WTC11 (cell line): ENCODE data around the gene TAC3. TPM values are rescaled to one million over a fixed set of nuclear protein-coding genes. Genes with fewer than 3 reads are reported as not detected.

Source experiments
- ATAC-seq: fragments of 200-7000 bp; cut with Tn5 transposase; 2 replicates; pipeline ENCODE4 v1.10.0; 2021; ENCODE audit warnings: mild to moderate bottlenecking, moderate library complexity
- CTCF ChIA-PET: fragments of 300-600 bp; sonication (Branson Sonifier 250); formaldehyde crosslinking; loops from one replicate; lab custom pipeline; 2021; ENCODE audit warnings: antibody characterized with exemption; lab: Charles Lee
- POLR2A ChIA-PET: fragments of 350-600 bp; sonication (Branson Sonifier 250); formaldehyde crosslinking; loops from one replicate; lab custom pipeline; 2021; ENCODE audit warnings: antibody characterized with exemption; lab: Charles Lee
- DNase-seq: peaks from one replicate; pipeline ENCODE4 v3.0.0; 2021; ENCODE audit warnings: low spot score
- H3K27ac Mint-ChIP-seq: 2 replicates; pipeline ENCODE4 v1.8.0; 2021; ENCODE audit warnings: mixed read lengths
- H3K27me3 Mint-ChIP-seq: 2 replicates; pipeline ENCODE4 v1.8.0; 2021; ENCODE audit warnings: low read depth, mild to moderate bottlenecking, moderate library complexity, mixed read lengths
- H3K36me3 Mint-ChIP-seq: 2 replicates; pipeline ENCODE4 v1.8.0; 2021; ENCODE audit warnings: mixed read lengths
- H3K4me1 Mint-ChIP-seq: 2 replicates; pipeline ENCODE4 v1.8.0; 2022; ENCODE audit warnings: mixed read lengths
- H3K4me3 Mint-ChIP-seq: 2 replicates; pipeline ENCODE4 v1.8.0; 2021; ENCODE audit warnings: mild to moderate bottlenecking, moderate library complexity, mixed read lengths
- H3K9me3 Mint-ChIP-seq: 2 replicates; pipeline ENCODE4 v1.8.0; 2021; ENCODE audit warnings: mixed read lengths
- AFF4 ChIP-seq: sonication (generic); formaldehyde crosslinking; IDR thresholded peaks from 2 replicates; pipeline ENCODE4 v1.8.1; 2023; ENCODE audit warnings: mild to moderate bottlenecking, missing genetic modification reagents, borderline replicate concordance
- ARID4B ChIP-seq: sonication (generic); formaldehyde crosslinking; IDR thresholded peaks from 2 replicates; pipeline ENCODE4 v1.8.0; 2023; ENCODE audit warnings: missing genetic modification reagents, mild to moderate bottlenecking, borderline replicate concordance
- ATF6 ChIP-seq: sonication (generic); formaldehyde crosslinking; IDR thresholded peaks from 2 replicates; pipeline ENCODE4 v1.8.1; 2023; ENCODE audit warnings: mild to moderate bottlenecking, missing genetic modification reagents
- E2F1 ChIP-seq: sonication (generic); formaldehyde crosslinking; IDR thresholded peaks from 2 replicates; pipeline ENCODE4 v1.8.0; 2022; ENCODE audit warnings: mild to moderate bottlenecking, missing genetic modification reagents
- E2F4 ChIP-seq: sonication (generic); formaldehyde crosslinking; IDR thresholded peaks from 2 replicates; pipeline ENCODE4 v1.8.1; 2022; ENCODE audit warnings: low read depth, mild to moderate bottlenecking, moderate library complexity, missing genetic modification reagents, borderline replicate concordance
- E2F5 ChIP-seq: sonication (generic); formaldehyde crosslinking; IDR thresholded peaks from 2 replicates; pipeline ENCODE4 v1.8.1; 2022; ENCODE audit warnings: mild to moderate bottlenecking, moderate library complexity, missing genetic modification reagents
- FOXJ3 ChIP-seq: sonication (generic); formaldehyde crosslinking; IDR thresholded peaks from 2 replicates; pipeline ENCODE4 v1.9.0; 2021; ENCODE audit warnings: missing genetic modification reagents, mild to moderate bottlenecking, borderline replicate concordance
- GRHL2 ChIP-seq: fragments of 250-450 bp; sonication (Bioruptor Pico); IDR thresholded peaks from 2 replicates; pipeline ENCODE4 v1.8.0; 2022; ENCODE audit warnings: mild to moderate bottlenecking, moderate library complexity; ENCODE audit not compliant: insufficient replicate concordance, severe bottlenecking
- HMGA2 ChIP-seq: fragments of 250-450 bp; sonication (Bioruptor Pico); IDR thresholded peaks from 2 replicates; pipeline ENCODE4 v1.4.0; 2021; ENCODE audit warnings: mild to moderate bottlenecking, moderate library complexity
- MXD4 ChIP-seq: fragments of 250-450 bp; sonication (Bioruptor Pico); IDR thresholded peaks from 2 replicates; pipeline ENCODE4 v1.8.0; 2021; ENCODE audit warnings: mild to moderate bottlenecking, moderate library complexity, borderline replicate concordance
- NFE2L1 ChIP-seq: sonication (generic); formaldehyde crosslinking; IDR thresholded peaks from 2 replicates; pipeline ENCODE4 v1.8.1; 2023; ENCODE audit warnings: missing genetic modification reagents
- NR1H2 ChIP-seq: sonication (generic); formaldehyde crosslinking; IDR thresholded peaks from 2 replicates; pipeline ENCODE4 v1.9.0; 2021; ENCODE audit warnings: mild to moderate bottlenecking, moderate library complexity, missing genetic modification reagents
- NR2C2 ChIP-seq: sonication (generic); formaldehyde crosslinking; IDR thresholded peaks from 2 replicates; pipeline ENCODE4 v1.8.0; 2022; ENCODE audit warnings: mild to moderate bottlenecking, missing genetic modification reagents
- RORB ChIP-seq: fragments of 250-450 bp; sonication (Bioruptor Pico); IDR thresholded peaks from 2 replicates; pipeline ENCODE4 v1.9.0; 2021; ENCODE audit warnings: mild to moderate bottlenecking
- SMAD3 ChIP-seq: sonication (generic); formaldehyde crosslinking; IDR thresholded peaks from 2 replicates; pipeline ENCODE4 v1.8.0; 2022; ENCODE audit warnings: missing genetic modification reagents, mild to moderate bottlenecking, borderline replicate concordance
- TEAD1 ChIP-seq: sonication (generic); formaldehyde crosslinking; IDR thresholded peaks from 2 replicates; pipeline ENCODE4 v1.8.0; 2022; ENCODE audit warnings: mild to moderate bottlenecking, missing genetic modification reagents
- TP53 ChIP-seq: sonication (generic); formaldehyde crosslinking; IDR thresholded peaks from 2 replicates; pipeline ENCODE4 v1.8.1; 2023; ENCODE audit warnings: mild to moderate bottlenecking, missing genetic modification reagents
- ZNF219 ChIP-seq: sonication (generic); formaldehyde crosslinking; IDR thresholded peaks from 2 replicates; pipeline ENCODE4 v1.8.0; 2023; ENCODE audit warnings: missing genetic modification reagents, mild to moderate bottlenecking, borderline replicate concordance
- ZNF416 ChIP-seq: fragments of 250-450 bp; sonication (Bioruptor Pico); IDR thresholded peaks from 2 replicates; pipeline ENCODE4 v1.9.0; 2021; ENCODE audit warnings: mild to moderate bottlenecking, inconsistent platforms
- total RNA-seq: library from RNA; stranded (reverse); gene quantifications from 3 replicates; pipeline ENCODE4 v1.2.3, GENCODE V29; 2021

The TAC3 gene
- total RNA-seq, 1 experiment from 2014 or later: 4.1 TPM

- TF ChIP-seq AFF4 (CRISPR knock-in tag) (no peak), E2F4 (CRISPR knock-in tag) (no peak), SMAD3 (no peak), TEAD1 (CRISPR knock-in tag) (no peak), TP53 (CRISPR knock-in tag) (no peak), RORB (CRISPR knock-in tag) (no peak), ATF6 (CRISPR knock-in tag) (no peak), E2F1 (CRISPR knock-in tag) (no peak), GRHL2 (CRISPR knock-in tag) (no peak)
These were observed 13.1 kb upstream of the TAC3 start (continued) for GRCh38 chr12:57029457-57029856.

- CTCF ChIA-PET: interaction anchor here (0.9 to 2.8 kb wide), 6 partner anchors 15 to 100 kb away, joined by 3 to 13 read pairs (median 5); partner anchors contain the start of gene LRP1
- ATAC-seq (no peak), DNase-seq (no peak)
- no peaks in the 10 kb centered on the region for H3K36me3 Mint-ChIP-seq
- POLR2A ChIA-PET: interaction anchor here (1.0 kb wide), 1 partner anchor 84 kb away, joined by 3 read pairs; no protein-coding TSS in a partner anchor
- H3K9me3 Mint-ChIP-seq: no peaks in the 10 kb centered on the region
- no peak overlapping the region for H3K4me3 Mint-ChIP-seq
- H3K27me3 Mint-ChIP-seq: peaks cover 3% of the 10 kb centered on the region; the same call in 1 of the 2 replicates
- H3K27ac Mint-ChIP-seq: no peak overlapping the region; the same call in 1 of the 2 replicates
- H3K4me1 Mint-ChIP-seq: peaks cover 19% of the 10 kb centered on the region
- TF ChIP-seq MXD4: no peak
These were observed 11.4 kb upstream of the TAC3 start for GRCh38 chr12:57027805-57028153.

- H3K36me3 Mint-ChIP-seq: no peaks in the 10 kb centered on the region
- no peaks in the 10 kb centered on the region for H3K9me3 Mint-ChIP-seq
- ChIA-PET CTCF (interaction anchor here (0.8 to 2.8 kb wide), 7 partner anchors 14 to 101 kb away, joined by 3 to 13 read pairs (median 5); partner anchors contain the start of gene LRP1), POLR2A (interaction anchor here (1.0 kb wide), 1 partner anchor 84 kb away, joined by 3 read pairs; no protein-coding TSS in a partner anchor)
- ATAC-seq (no peak), DNase-seq (no peak)
- no peak overlapping the region for H3K4me3 Mint-ChIP-seq
- peaks cover 3% of the 10 kb centered on the region; the same call in 1 of the 2 replicates for H3K27me3 Mint-ChIP-seq
- H3K4me1 Mint-ChIP-seq: peaks cover 19% of the 10 kb centered on the region
- H3K27ac Mint-ChIP-seq: no peak overlapping the region; the same call in 1 of the 2 replicates
- no peak for TF ChIP-seq HMGA2 (CRISPR knock-in tag)
- TF ChIP-seq FOXJ3 (CRISPR knock-in tag): no peak
- TF ChIP-seq ARID4B (CRISPR knock-in tag): no peak
- no peak for TF ChIP-seq E2F5 (CRISPR knock-in tag)
- no peak for TF ChIP-seq NR1H2
- TF ChIP-seq NFE2L1 (CRISPR knock-in tag): no peak
- TF ChIP-seq NR2C2 (CRISPR knock-in tag): no peak
- no peak for TF ChIP-seq ZNF219 (CRISPR knock-in tag)
- no peak for TF ChIP-seq ZNF416 (CRISPR knock-in tag)
These were observed 10.9 kb upstream of the TAC3 start for GRCh38 chr12:57027011-57027804.
